LNCaP clone FGC (cell line): ENCODE measurements around the gene DHPS.
"Not testable (repeated sequence)": the region's sequence is repeated elsewhere in the genome, so short reads cannot be mapped to it uniquely, and the experiment has no call there.

Experiments used
- DNase-seq: peaks from one replicate; pipeline ENCODE4 v3.0.0-alpha.2; 2011; ENCODE audit warnings: low read depth
- H3K4me3 ChIP-seq: 2 replicates; pipeline ENCODE4 v1.5.1; 2011; ENCODE audit warnings: mild to moderate bottlenecking, low read depth, low read length, control low read depth
- CTCF ChIP-seq: IDR thresholded peaks from 2 replicates; pipeline ENCODE4 v1.5.1; 2012; ENCODE audit warnings: mild to moderate bottlenecking; ENCODE audit not compliant: control insufficient read depth, insufficient read depth; ENCODE audit errors: extremely low read depth

Gene DHPS

GRCh38 chr19:12646551-12646950, 35.1 kb downstream of the DHPS start:
- no peak overlapping the region for H3K4me3 ChIP-seq
- no peak for TF ChIP-seq CTCF
- no peak for DNase-seq

GRCh38 chr19:12643716-12644115, 38.0 kb downstream of the DHPS start:
- H3K4me3 ChIP-seq, DNase-seq: not testable (repeated sequence)

GRCh38 chr19:12642506-12642905, 39.2 kb downstream of the DHPS start:
- TF ChIP-seq CTCF = no peak
- H3K4me3 ChIP-seq = no peak overlapping the region
- no peak for DNase-seq

- no peak overlapping the region for H3K4me3 ChIP-seq
- DNase-seq = no peak
- no peak for TF ChIP-seq CTCF
These were observed 40.2 kb downstream of the DHPS start for GRCh38 chr19:12641456-12641855.

- DNase-seq = no peak
- TF ChIP-seq CTCF = peak; percentile 61
- no peak overlapping the region for H3K4me3 ChIP-seq
These were observed 41.6 kb downstream of the DHPS start for GRCh38 chr19:12639901-12640613.

GRCh38 chr19:12638611-12639182, 43.0 kb downstream of the DHPS start:
- no peak for DNase-seq
- no peak overlapping the region for H3K4me3 ChIP-seq
- TF ChIP-seq CTCF = no peak

- DNase-seq = no peak
- H3K4me3 ChIP-seq = no peak overlapping the region
- no peak for TF ChIP-seq CTCF
These were observed 45.0 kb downstream of the DHPS start for GRCh38 chr19:12636631-12637030.
